T-helper 22 cell (primary cell): ENCODE data around the gene LIN7C.

Source experiments
- DNase-seq: peaks from one replicate; pipeline ENCODE4 v3.0.0-alpha.2; 2020; ENCODE audit warnings: low read depth

The LIN7C gene

DNA sequence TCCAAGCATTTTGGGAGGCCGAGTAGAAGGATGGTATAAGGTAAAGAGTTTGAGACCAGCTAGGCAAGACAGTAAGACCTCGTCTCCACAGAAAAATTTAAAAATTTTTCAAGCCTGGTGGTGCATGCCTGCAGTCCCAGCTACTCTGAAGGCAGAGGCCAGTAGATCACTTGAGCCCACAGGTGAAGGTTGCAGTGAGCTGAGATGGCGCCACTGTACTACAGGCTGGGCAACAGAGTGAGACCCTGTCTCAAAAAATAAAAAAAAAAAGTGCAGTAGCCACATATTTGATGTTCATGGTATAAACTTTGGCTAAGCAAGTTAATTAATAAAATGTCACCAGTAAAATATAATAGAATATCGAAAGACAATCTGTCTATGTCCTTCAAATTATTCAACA, 60.9 kb downstream of the LIN7C start:
- DNase-seq = no peak

GRCh38 chr11:27444801-27445215, 61.8 kb downstream of the LIN7C start:
- DNase-seq = no peak
